ENCODE measurements around the gene ZFHX2.

DNA sequence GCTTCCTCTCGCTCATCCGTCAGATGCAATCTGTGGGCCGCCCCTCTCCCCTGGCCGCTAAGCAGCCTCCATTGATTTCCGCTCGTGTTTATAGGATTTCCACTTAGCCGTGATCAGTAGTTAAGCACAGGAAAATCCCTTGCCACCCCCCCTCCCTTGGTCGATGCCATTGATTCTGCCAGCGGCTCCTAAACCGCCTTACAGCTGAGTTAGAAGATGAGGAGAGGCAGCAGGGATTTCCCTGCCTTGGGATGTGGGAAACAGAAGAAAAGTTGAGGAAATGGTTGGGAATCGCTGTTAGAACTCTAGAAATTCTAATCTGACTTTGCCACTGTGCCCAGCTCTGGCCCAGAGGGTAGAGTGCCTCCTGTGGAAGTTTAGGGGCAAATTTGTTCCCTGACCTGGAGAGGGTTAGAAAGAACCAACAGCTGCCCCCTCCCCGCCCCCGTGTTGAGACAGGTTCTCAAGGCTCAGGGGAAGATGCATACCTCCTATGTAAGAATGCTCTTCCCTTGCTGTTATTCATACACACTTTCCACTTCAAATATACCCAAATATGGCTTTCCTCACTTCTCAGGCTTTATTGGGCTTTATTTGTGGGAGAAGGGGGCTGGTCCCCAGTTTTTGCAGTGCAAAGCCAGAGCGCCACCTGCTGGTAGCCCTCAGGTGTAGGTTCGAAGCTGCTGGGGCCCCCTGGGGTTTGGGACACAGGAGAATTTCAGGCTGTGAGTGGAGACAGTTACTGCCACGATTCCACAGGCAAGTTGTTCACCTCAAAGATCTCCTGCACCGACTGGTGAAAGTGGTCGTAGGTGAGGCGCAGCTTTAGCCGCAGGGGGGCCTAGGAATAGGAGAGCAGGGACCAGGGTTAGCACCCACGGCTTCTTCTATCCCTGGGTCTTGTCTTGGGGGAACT, 7.7 kb upstream of the ZFHX2 start:
- TF ChIP-seq, protein P1, sequence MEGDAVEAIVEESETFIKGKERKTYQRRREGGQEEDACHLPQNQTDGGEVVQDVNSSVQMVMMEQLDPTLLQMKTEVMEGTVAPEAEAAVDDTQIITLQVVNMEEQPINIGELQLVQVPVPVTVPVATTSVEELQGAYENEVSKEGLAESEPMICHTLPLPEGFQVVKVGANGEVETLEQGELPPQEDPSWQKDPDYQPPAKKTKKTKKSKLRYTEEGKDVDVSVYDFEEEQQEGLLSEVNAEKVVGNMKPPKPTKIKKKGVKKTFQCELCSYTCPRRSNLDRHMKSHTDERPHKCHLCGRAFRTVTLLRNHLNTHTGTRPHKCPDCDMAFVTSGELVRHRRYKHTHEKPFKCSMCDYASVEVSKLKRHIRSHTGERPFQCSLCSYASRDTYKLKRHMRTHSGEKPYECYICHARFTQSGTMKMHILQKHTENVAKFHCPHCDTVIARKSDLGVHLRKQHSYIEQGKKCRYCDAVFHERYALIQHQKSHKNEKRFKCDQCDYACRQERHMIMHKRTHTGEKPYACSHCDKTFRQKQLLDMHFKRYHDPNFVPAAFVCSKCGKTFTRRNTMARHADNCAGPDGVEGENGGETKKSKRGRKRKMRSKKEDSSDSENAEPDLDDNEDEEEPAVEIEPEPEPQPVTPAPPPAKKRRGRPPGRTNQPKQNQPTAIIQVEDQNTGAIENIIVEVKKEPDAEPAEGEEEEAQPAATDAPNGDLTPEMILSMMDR (IDR thresholded peaks at IDR 0.05; ENCODE audit: poor library complexity, severe bottlenecking), result peak; percentile 94
- TF ChIP-seq EP300 (conservative IDR thresholded peaks at IDR 0.05; ENCODE audit: poor library complexity, severe bottlenecking), result no peak
- peak; percentile 97 for TF ChIP-seq SMC3 (conservative IDR thresholded peaks at IDR 0.05; ENCODE audit: poor library complexity)
- TF ChIP-seq RAD21 (conservative IDR thresholded peaks at IDR 0.05), result peak; percentile 90
- TF ChIP-seq, protein P2, sequence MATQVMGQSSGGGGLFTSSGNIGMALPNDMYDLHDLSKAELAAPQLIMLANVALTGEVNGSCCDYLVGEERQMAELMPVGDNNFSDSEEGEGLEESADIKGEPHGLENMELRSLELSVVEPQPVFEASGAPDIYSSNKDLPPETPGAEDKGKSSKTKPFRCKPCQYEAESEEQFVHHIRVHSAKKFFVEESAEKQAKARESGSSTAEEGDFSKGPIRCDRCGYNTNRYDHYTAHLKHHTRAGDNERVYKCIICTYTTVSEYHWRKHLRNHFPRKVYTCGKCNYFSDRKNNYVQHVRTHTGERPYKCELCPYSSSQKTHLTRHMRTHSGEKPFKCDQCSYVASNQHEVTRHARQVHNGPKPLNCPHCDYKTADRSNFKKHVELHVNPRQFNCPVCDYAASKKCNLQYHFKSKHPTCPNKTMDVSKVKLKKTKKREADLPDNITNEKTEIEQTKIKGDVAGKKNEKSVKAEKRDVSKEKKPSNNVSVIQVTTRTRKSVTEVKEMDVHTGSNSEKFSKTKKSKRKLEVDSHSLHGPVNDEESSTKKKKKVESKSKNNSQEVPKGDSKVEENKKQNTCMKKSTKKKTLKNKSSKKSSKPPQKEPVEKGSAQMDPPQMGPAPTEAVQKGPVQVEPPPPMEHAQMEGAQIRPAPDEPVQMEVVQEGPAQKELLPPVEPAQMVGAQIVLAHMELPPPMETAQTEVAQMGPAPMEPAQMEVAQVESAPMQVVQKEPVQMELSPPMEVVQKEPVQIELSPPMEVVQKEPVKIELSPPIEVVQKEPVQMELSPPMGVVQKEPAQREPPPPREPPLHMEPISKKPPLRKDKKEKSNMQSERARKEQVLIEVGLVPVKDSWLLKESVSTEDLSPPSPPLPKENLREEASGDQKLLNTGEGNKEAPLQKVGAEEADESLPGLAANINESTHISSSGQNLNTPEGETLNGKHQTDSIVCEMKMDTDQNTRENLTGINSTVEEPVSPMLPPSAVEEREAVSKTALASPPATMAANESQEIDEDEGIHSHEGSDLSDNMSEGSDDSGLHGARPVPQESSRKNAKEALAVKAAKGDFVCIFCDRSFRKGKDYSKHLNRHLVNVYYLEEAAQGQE (IDR thresholded peaks at IDR 0.05; ENCODE audit: borderline replicate concordance), result peak; percentile 35
- TF ChIP-seq POLR2AphosphoS5 (IDR thresholded peaks at IDR 0.05), result no peak
